Ovary (tissue), 3 donors: ENCODE measurements around the gene ERP27.

Experiments
- POLR2A ChIP-seq: fragments of 450-650 bp; IDR thresholded peaks from one replicate; pipeline ENCODE4 v1.6.1; 2017; ENCODE audit warnings: antibody characterized with exemption, mild to moderate bottlenecking, moderate library complexity
- TF ChIP-seq, protein P1 (sequence below), 3 donors: fragments of 450-650 bp in 2 of 3; fragments of 200-600 bp in 1 of 3; IDR thresholded peaks; one replicate each; pipeline versions ENCODE4 v1.5.1 to v1.8.0; 2016 to 2022; ENCODE audit warnings: antibody characterized with exemption in 3 of 3, mild to moderate bottlenecking in 1 of 3
- donor health status: DM: no; HTN: no; CAD: no.

GRCh38 chr12:14957551-14958168 lies 19.3 kb upstream of the ERP27 start:
- TF ChIP-seq, protein P1, sequence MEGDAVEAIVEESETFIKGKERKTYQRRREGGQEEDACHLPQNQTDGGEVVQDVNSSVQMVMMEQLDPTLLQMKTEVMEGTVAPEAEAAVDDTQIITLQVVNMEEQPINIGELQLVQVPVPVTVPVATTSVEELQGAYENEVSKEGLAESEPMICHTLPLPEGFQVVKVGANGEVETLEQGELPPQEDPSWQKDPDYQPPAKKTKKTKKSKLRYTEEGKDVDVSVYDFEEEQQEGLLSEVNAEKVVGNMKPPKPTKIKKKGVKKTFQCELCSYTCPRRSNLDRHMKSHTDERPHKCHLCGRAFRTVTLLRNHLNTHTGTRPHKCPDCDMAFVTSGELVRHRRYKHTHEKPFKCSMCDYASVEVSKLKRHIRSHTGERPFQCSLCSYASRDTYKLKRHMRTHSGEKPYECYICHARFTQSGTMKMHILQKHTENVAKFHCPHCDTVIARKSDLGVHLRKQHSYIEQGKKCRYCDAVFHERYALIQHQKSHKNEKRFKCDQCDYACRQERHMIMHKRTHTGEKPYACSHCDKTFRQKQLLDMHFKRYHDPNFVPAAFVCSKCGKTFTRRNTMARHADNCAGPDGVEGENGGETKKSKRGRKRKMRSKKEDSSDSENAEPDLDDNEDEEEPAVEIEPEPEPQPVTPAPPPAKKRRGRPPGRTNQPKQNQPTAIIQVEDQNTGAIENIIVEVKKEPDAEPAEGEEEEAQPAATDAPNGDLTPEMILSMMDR (IDR thresholded peaks at IDR 0.05) = no peak
- TF ChIP-seq POLR2A = no peak
